Measurements from ENCODE around the gene OR52B2.

DNA sequence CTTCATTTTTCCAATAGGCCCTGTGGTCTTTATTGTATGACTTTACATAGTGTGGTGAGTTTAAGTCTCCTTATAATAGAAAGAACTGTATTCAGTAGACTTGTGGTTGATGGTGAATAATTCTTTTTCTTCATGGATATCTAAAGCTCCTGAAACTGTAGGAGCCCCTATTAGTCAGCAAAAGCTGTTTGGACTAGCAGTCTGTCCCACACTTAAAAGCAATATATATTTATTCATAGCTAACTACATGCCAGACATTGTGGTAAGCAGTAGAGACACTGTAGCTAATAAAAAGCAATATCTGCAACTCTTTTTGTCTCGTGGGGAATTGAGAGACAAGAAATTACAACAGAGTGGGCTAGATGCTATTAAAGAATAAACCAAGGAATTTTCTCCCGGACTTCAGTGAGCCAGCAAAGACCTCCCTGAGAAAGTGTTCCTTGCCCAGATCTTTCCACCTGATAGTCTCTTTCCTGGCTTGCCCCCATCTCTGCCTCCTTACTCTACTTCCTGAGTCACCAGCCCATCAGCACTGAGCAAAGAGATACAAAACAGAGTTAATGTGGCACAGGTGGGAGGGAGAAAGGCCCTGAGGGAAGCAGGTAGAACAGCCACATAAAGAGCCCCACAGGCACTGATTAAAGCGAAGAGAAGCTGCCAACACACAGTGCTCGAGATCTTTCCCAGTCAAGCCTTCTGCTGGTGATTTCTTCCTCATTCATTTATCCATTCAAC is 27.5 kb upstream of the OR52B2 start:
- TF ChIP-seq, protein P1, sequence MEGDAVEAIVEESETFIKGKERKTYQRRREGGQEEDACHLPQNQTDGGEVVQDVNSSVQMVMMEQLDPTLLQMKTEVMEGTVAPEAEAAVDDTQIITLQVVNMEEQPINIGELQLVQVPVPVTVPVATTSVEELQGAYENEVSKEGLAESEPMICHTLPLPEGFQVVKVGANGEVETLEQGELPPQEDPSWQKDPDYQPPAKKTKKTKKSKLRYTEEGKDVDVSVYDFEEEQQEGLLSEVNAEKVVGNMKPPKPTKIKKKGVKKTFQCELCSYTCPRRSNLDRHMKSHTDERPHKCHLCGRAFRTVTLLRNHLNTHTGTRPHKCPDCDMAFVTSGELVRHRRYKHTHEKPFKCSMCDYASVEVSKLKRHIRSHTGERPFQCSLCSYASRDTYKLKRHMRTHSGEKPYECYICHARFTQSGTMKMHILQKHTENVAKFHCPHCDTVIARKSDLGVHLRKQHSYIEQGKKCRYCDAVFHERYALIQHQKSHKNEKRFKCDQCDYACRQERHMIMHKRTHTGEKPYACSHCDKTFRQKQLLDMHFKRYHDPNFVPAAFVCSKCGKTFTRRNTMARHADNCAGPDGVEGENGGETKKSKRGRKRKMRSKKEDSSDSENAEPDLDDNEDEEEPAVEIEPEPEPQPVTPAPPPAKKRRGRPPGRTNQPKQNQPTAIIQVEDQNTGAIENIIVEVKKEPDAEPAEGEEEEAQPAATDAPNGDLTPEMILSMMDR (IDR thresholded peaks at IDR 0.05), result no peak
- no peak for TF ChIP-seq POLR2A (IDR thresholded peaks at IDR 0.05)
- TF ChIP-seq POLR2AphosphoS5 (IDR thresholded peaks at IDR 0.05; ENCODE audit: insufficient read depth in 1 of 2, low read depth in 1 of 2), result no peak

Data from vagina (tissue), 2 donors.